Panc1 (cell line): ENCODE measurements around the gene NUPR1. TPM values are rescaled to one million over a fixed set of nuclear protein-coding genes. Genes with fewer than 3 reads are reported as not detected.

Experiments used
- ATAC-seq: fragments of 200-7000 bp; cut with Tn5 transposase; 2 replicates; pipeline ENCODE4 v1.9.1; 2020; ENCODE audit warnings: mild to moderate bottlenecking, moderate library complexity
- BruUV-seq: library from RNA; stranded (reverse); fragments of 400-500 nt; replicated peaks from 2 replicates; lab custom pipeline; 2021; lab: Mats Ljungman, UMichigan
- CTCF ChIA-PET: fragments of 300-600 bp; sonication (Branson Sonifier 250); formaldehyde crosslinking; loops from one replicate; lab custom pipeline; 2022; ENCODE audit warnings: antibody characterized with exemption; lab: Charles Lee
- POLR2A ChIA-PET: fragments of 300-600 bp; sonication (Branson Sonifier 250); formaldehyde crosslinking; loops from one replicate; lab custom pipeline; 2022; ENCODE audit warnings: antibody characterized with exemption; lab: Charles Lee
- DNase-seq: peaks from one replicate; pipeline ENCODE4 v3.0.0-alpha.2; 2010; ENCODE audit warnings: low read depth, low spot score
- H3K27ac ChIP-seq: 2 replicates; pipeline ENCODE4 v1.5.1; 2011; ENCODE audit warnings: mild to moderate bottlenecking, low read length, inconsistent platforms
- H3K27me3 ChIP-seq: fragments of 200-500 bp; sonication (Bioruptor generic); 2 replicates; pipeline ENCODE4 v1.6.0; 2014; ENCODE audit warnings: low read length, inconsistent platforms; ENCODE audit not compliant: control insufficient read depth, insufficient read depth
- H3K36me3 ChIP-seq: fragments of 200-500 bp; sonication (Bioruptor generic); 2 replicates; pipeline ENCODE4 v1.5.1; 2014; ENCODE audit warnings: inconsistent platforms, mild to moderate bottlenecking, low read length, moderate library complexity; ENCODE audit not compliant: control insufficient read depth, insufficient read depth
- H3K4me1 ChIP-seq: 2 replicates; pipeline ENCODE4 v1.5.1; 2011; ENCODE audit warnings: inconsistent platforms, mild to moderate bottlenecking, low read length, moderate library complexity; ENCODE audit not compliant: control insufficient read depth, insufficient read depth
- H3K4me3 ChIP-seq, 2 experiments: 2 replicates each; pipeline ENCODE4 v1.5.1; 2011 to 2012; ENCODE audit warnings: low read depth in 2 of 2, low read length in 2 of 2, mild to moderate bottlenecking in 2 of 2, inconsistent platforms in 1 of 2, moderate library complexity in 1 of 2
- H3K9me3 ChIP-seq: fragments of 200-500 bp; sonication (Bioruptor generic); 2 replicates; pipeline ENCODE4 v1.5.1; 2014; ENCODE audit warnings: low read depth, mild to moderate bottlenecking, inconsistent platforms, low read length, moderate library complexity; ENCODE audit not compliant: control insufficient read depth, insufficient read depth
- POLR2AphosphoS5 ChIP-seq: IDR thresholded peaks from 2 replicates; pipeline ENCODE4 v1.6.1; 2012; ENCODE audit warnings: mild to moderate bottlenecking, low read depth, low read length, moderate library complexity
- SIN3A ChIP-seq: IDR thresholded peaks from 2 replicates; pipeline ENCODE4 v1.6.1; 2012; ENCODE audit warnings: low read depth, mild to moderate bottlenecking, low read length, moderate library complexity, borderline replicate concordance; ENCODE audit not compliant: insufficient read depth
- TCF7L2 ChIP-seq: IDR thresholded peaks from 2 replicates; pipeline ENCODE4 v1.6.1; 2011; ENCODE audit warnings: mild to moderate bottlenecking, low read depth, low read length, inconsistent platforms
- in situ Hi-C: cut with HindIII; loops from 2 replicates; pipeline ENCODE4 v1.10.0; 2016; ENCODE audit warnings: low sequenced_read_pairs, low pct_unique_long_range_greater_than_20kb
- intact Hi-C: fragments of 100-400 bp; cut with micrococcal nuclease; formaldehyde crosslinking; loops from one replicate; pipeline ENCODE4 v1.10.0; 2022; ENCODE audit not compliant: unreplicated experiment
- total RNA-seq: library from RNA; stranded (reverse); gene quantifications from one replicate; pipeline ENCODE4 v1.2.1, GENCODE V29; 2021; ENCODE audit not compliant: unreplicated experiment
- TF ChIP-seq, protein P1 (sequence below), 2 experiments: IDR thresholded peaks; 2 replicates each; pipeline ENCODE4 v1.6.1; 2011 to 2012; ENCODE audit warnings: low read depth in 2 of 2, control low read depth in 1 of 2, low read length in 1 of 2, mild to moderate bottlenecking in 1 of 2, moderate library complexity in 1 of 2; ENCODE audit not compliant: insufficient read depth in 1 of 2
- TF ChIP-seq, protein P2 (sequence below): fragments of 450-650 bp; IDR thresholded peaks from 2 replicates; pipeline ENCODE4 v1.5.1; 2017; ENCODE audit warnings: mild to moderate bottlenecking

The NUPR1 gene
- total RNA-seq, 1 experiment from 2014 or later: 79.7 TPM

DNA sequence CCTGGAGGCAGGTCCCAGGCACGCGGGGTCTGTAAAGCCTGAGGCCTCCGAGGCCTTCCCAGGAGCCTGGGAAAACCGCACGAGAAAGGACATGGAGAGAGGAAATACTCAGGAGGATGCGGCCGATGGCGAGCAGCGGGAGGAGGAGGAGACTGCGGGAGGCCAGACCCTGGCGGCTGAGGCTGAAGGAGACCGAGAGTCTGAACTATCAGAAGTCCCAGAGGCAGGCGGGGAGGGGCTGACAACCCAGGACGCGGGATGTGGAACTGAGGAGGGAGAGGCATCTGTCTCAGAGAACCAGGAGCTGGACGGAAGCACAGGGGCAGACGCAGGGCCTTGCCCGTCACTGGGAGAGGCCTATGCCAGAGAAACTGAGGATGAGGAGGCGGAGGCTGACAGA is 41.9 kb downstream of the NUPR1 start:
- ChIA-PET CTCF (interaction anchor here (0.5 kb wide), 1 partner anchor 28 kb away, joined by 3 read pairs; no protein-coding TSS in a partner anchor), POLR2A (no interaction called here)
- DNase-seq (no peak), ATAC-seq (no peak)
- intact Hi-C loops (no loop called here), in situ Hi-C loops (no loop called here)
- Histone ChIP-seq H3K4me3 (no peak overlapping the region), H3K27me3 (no peaks in the 10 kb centered on the region), H3K4me1 (no peaks in the 10 kb centered on the region; the same call in 1 of the 2 replicates), H3K27ac (no peak overlapping the region), H3K9me3 (no peaks in the 10 kb centered on the region), H3K36me3 (no peaks in the 10 kb centered on the region)
- BruUV-seq: no TSS peak
- TF ChIP-seq POLR2AphosphoS5: no peak
- no peak for TF ChIP-seq TCF7L2
- TF ChIP-seq, protein P1, sequence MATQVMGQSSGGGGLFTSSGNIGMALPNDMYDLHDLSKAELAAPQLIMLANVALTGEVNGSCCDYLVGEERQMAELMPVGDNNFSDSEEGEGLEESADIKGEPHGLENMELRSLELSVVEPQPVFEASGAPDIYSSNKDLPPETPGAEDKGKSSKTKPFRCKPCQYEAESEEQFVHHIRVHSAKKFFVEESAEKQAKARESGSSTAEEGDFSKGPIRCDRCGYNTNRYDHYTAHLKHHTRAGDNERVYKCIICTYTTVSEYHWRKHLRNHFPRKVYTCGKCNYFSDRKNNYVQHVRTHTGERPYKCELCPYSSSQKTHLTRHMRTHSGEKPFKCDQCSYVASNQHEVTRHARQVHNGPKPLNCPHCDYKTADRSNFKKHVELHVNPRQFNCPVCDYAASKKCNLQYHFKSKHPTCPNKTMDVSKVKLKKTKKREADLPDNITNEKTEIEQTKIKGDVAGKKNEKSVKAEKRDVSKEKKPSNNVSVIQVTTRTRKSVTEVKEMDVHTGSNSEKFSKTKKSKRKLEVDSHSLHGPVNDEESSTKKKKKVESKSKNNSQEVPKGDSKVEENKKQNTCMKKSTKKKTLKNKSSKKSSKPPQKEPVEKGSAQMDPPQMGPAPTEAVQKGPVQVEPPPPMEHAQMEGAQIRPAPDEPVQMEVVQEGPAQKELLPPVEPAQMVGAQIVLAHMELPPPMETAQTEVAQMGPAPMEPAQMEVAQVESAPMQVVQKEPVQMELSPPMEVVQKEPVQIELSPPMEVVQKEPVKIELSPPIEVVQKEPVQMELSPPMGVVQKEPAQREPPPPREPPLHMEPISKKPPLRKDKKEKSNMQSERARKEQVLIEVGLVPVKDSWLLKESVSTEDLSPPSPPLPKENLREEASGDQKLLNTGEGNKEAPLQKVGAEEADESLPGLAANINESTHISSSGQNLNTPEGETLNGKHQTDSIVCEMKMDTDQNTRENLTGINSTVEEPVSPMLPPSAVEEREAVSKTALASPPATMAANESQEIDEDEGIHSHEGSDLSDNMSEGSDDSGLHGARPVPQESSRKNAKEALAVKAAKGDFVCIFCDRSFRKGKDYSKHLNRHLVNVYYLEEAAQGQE (IDR thresholded peaks at IDR 0.05; ENCODE audit: insufficient read depth in 1 of 2, low read depth in 2 of 2, low read length in 1 of 2): no peak
- TF ChIP-seq, protein P2, sequence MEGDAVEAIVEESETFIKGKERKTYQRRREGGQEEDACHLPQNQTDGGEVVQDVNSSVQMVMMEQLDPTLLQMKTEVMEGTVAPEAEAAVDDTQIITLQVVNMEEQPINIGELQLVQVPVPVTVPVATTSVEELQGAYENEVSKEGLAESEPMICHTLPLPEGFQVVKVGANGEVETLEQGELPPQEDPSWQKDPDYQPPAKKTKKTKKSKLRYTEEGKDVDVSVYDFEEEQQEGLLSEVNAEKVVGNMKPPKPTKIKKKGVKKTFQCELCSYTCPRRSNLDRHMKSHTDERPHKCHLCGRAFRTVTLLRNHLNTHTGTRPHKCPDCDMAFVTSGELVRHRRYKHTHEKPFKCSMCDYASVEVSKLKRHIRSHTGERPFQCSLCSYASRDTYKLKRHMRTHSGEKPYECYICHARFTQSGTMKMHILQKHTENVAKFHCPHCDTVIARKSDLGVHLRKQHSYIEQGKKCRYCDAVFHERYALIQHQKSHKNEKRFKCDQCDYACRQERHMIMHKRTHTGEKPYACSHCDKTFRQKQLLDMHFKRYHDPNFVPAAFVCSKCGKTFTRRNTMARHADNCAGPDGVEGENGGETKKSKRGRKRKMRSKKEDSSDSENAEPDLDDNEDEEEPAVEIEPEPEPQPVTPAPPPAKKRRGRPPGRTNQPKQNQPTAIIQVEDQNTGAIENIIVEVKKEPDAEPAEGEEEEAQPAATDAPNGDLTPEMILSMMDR: no peak
- TF ChIP-seq SIN3A: no peak

DNA sequence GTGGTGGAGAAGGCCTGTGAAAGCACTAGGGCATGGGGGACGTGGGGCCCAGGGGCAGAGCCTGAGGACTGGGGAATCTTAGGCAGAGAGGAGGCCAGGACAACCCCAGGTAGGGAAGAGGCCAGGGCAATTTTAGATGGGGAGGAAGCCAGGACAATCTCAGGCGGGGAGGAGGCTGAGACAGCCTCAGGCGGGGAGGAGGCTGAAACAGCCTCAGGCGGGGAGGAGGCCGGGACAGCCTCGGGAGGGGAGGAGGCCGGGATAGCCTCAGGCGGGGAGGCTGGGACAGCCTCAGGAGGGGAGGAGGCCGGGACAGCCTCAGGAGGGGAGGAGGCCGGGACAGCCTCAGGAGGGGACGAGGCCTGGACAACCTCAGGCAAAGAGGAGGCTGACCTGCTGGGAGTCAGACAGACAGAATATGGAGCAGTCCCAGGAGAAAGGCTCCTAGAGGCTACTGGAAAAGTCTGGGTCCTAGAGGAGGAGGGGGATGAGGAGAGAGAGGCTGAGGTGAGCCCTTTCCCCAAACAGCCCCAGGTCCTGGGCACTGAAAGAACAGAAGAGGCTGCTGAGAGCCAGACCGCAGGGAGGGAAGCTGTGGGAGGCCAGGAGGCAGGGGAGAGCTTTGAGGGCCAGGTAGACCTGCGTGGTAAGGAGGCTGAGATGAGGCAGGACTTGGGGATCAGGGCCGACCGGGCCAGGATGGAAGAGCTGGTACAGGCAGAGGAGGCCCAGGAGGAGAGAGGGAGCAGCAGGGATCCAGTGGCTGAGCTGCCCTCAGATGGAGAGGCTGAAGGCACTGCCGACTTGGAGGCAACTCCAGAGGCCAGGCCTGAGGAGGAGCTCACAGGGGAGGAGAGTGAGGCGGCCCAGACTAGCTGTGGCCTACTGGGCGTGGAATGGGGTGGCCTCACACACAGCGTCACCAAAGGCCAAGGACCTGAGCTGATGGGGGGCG is 42.7 kb downstream of the NUPR1 start:
- H3K4me1 ChIP-seq: no peaks in the 10 kb centered on the region; the same call in 1 of the 2 replicates
- TF ChIP-seq POLR2AphosphoS5 (no peak), TCF7L2 (no peak), SIN3A (no peak)
- TF ChIP-seq, protein P1 (IDR thresholded peaks at IDR 0.05; ENCODE audit: insufficient read depth in 1 of 2, low read depth in 2 of 2, low read length in 1 of 2): no peak
- TF ChIP-seq, protein P2: no peak
- DNase-seq: no peak
- ChIA-PET POLR2A (no interaction called here), CTCF (interaction anchor here (0.5 kb wide), 1 partner anchor 28 kb away, joined by 3 read pairs; no protein-coding TSS in a partner anchor)
- ATAC-seq: no peak
- no TSS peak for BruUV-seq
- H3K36me3 ChIP-seq: no peaks in the 10 kb centered on the region; the same call in 1 of the 2 replicates
- H3K9me3 ChIP-seq: no peaks in the 10 kb centered on the region
- H3K27ac ChIP-seq: no peak overlapping the region
- intact Hi-C loops (no loop called here), in situ Hi-C loops (no loop called here)
- no peak overlapping the region for H3K4me3 ChIP-seq
- H3K27me3 ChIP-seq: no peaks in the 10 kb centered on the region
